Stimulated activated CD8-positive, alpha-beta memory T cell treated with anti-CD3 and anti-CD28 coated beads, Interleukin-7, amount 100 ng/mL, for 48 hours (primary cell): Measurements from ENCODE around the gene ZNF18.
"Not testable (repeated sequence)": the region's sequence is repeated elsewhere in the genome, so short reads cannot be mapped to it uniquely, and the experiment has no call there.

ENCODE experiments used
- DNase-seq, 2 donors: peaks; one replicate each; pipeline ENCODE4 v3.0.0-alpha.2; 2020; ENCODE audit warnings: low read depth in 1 of 2; ENCODE audit errors: extremely low read depth in 1 of 2

ZNF18 gene

DNA sequence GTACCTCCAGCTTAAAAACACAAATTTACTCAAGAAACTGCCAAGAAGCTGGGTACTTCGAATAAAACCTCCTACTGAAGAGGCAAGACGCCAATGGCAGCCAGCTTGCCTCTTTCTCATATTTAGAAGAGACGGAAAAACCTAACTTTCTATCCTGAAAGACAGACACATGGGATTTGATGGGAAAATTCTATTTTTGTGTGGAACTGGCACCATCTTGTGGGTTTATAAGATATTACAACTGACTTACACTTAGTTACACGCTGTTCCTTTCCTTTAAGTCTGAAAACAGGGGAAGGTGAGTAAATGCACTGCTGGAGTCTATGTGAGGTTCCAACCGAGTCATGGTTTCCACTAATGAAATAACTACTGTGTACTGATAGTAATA is 10.3 kb downstream of the ZNF18 start:
- no peak for DNase-seq

- no peak for DNase-seq
Observed at GRCh38 chr17:11986179-11986941, 10.9 kb downstream of the ZNF18 start.

GRCh38 chr17:11981862-11982261 is 15.4 kb downstream of the ZNF18 start:
- no peak for DNase-seq

DNA sequence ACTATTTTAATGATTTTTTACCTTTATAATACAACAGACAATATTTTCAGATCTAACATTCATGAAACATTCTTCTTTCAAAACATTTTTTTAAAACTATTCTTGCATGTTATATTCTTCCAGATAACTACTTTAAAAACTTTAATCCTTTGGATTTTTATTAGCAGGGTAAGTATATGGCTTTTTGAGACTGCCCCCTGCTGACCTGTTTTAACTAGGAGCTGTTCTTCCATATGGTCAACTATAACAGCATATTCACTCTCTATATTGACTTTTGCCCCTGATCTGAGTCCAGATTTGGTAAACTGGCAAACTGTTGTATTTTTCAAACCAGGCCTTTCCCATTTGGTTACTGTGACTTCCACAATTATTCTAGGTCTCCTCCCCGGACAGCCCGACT is 16.5 kb downstream of the ZNF18 start:
- DNase-seq: no peak

- no peak for DNase-seq
Observed at GRCh38 chr17:11979795-11980194, 17.5 kb downstream of the ZNF18 start.

GRCh38 chr17:11972741-11973140 is 24.5 kb downstream of the ZNF18 start:
- DNase-seq: not testable (repeated sequence)

GRCh38 chr17:11969565-11969964 is 27.7 kb downstream of the ZNF18 start:
- DNase-seq: no peak

GRCh38 chr17:11954936-11955335 is 42.3 kb downstream of the ZNF18 start:
- DNase-seq: no peak

GRCh38 chr17:11953924-11954323 is 43.4 kb downstream of the ZNF18 start:
- no peak for DNase-seq

- DNase-seq: no peak
Observed at GRCh38 chr17:11952610-11953009, 44.7 kb downstream of the ZNF18 start.

DNA sequence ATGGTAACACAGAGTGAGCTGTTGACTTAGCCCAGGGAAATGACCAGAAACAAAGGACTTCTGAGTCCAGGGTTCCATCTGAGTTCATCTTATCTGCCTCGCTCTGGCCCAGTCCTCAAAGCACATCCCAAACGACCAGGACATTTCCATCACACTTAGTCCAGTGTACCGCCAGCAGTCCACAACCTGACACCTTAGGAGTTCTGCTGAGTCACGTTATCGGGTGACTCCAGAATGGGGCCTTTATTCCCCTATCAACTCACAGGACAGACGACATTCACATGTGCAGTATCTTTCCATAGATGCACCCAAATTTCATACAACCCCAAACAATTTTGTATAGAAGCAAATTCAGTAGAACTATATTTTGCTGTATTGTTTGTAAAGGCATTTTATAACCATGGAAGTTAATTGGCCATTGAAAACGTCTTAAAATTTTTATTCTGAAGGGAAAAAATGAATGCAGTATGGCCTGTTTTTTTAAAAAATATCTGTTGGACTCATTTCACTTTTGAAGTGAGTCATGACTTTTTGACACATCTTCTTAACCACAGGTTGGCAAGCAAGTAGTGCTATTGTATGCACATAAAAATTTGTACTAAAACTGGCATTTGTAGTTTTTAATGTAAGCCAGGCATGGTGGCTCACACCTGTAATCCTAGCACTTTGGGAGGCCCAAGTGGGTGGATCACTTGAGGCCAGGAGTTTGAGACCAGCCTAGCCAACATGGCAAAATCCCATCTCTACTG is 46.3 kb downstream of the ZNF18 start:
- DNase-seq: no peak

DNA sequence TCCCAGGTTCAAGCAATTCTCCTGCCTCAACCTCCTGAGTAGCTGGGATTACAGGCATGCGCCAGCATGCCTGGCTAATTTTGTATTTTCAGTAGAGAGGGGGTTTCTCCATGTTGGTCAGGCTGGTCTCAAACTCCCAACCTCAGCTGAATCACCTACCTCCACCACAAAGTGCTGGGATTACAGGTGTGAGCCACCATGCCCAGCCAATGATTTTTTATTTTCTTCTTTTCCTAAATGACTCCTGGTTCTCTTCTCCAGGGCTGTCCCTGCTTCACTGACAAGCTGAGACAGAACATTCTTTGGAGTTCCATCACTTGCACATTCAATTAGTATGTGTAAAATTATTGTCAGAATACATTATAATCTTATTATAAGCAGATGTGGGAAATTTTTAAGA is 47.7 kb downstream of the ZNF18 start:
- not testable (repeated sequence) for DNase-seq

DNA sequence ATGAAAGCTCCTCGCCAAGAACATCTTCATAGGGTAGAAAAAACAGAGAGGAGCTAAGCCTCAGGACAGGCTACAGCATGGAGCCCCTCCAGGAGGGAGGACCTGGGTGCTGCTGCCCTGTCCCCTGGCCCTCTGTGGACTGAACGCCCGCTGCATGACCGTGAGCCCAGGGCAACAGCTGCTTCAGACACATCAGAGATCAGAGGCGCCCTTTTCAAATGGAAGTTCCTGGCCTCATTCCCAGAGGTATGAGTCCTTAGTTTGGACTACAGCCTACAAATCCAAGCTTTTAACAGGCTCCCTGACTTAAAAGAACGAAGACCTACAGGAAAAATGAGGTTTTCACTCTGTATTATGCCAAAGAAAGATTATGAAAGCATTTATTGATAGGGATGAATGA is 48.5 kb downstream of the ZNF18 start:
- DNase-seq: no peak

DNA sequence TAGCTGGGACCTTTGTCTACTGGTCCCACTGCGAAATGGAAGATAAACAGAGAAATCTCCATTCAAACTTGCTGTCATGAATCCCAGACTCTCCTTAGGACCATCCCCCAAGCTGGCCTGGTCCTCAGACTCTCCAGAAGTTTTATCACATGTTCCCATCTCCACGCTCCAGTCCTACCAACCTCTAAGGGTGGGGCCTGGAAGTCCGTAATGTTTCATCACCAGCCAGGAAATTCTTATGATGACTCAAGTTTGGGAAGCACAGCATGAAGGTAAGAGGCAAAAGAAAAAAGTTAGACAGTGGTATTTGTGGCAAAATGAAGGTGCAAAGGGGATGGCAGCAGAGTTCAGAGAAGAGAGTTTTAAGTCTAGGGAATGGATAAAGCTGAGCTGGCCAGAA is 52.7 kb downstream of the ZNF18 start:
- no peak for DNase-seq

DNA sequence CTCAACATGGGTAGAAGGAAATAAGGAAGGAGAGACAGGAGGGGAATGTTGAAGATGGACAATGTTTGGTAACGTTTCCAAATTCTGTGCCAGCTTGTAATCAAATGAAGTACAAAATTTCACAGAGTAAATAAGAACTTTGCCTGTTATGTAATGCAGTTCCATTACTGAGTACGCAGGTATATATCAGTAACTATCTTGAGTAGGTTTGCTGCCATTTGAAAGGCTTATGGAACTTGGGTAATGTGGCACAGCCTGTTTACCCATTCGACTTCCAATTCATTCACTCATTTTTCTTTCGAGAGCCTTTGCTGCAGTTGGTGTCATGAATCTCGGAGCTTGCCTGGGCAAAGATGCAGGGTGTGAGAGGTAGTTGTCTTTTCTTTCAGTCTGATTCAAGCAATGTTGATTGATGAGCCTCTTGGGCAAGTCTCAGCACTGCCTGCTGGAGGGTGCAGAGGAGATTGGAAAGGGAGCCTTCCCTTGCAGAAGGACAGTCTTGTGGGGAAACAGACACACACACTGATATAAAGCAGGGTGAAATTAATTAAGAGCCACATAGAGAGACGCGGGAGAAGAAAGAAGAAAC is 53.4 kb downstream of the ZNF18 start:
- DNase-seq: no peak

- DNase-seq: not testable (repeated sequence)
Observed at GRCh38 chr17:11943086-11943485, 54.2 kb downstream of the ZNF18 start.

- no peak for DNase-seq
Observed at GRCh38 chr17:11940904-11941303, 56.4 kb downstream of the ZNF18 start.

DNA sequence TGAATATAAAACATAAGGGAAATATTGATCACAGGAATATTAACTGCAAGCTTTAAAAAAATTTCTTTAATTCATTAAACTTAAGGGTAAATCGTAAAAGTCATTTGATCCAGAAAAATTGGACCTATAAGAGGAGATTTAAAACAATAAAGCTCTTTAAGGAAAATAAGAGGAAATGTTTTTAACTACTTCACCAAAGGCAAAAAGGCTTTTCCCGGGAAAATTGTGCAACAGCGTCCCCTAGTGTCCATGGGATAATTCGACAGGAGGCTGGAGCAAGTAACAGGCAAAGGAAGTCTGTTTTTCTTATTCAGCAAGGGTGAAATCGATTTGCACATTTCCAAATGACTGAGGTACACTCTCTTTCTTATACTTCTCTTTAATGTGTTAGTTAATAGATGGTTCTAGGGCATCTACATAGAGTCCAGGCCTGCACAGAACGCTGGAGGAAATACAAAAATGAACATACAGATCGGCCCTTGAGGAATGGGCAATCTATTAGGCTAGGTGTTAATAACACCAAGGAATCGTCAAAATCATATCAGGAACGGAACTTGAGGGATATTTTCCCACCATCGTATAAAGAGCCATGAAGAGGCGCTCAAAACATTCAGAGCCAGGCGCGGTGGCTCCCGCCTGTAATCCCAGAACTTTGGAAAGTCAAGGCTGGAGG is 61.4 kb downstream of the ZNF18 start:
- DNase-seq: peak in 1 of 2 donors; percentile 5

GRCh38 chr17:11932337-11932898 is 64.9 kb downstream of the ZNF18 start:
- DNase-seq: no peak

DNA sequence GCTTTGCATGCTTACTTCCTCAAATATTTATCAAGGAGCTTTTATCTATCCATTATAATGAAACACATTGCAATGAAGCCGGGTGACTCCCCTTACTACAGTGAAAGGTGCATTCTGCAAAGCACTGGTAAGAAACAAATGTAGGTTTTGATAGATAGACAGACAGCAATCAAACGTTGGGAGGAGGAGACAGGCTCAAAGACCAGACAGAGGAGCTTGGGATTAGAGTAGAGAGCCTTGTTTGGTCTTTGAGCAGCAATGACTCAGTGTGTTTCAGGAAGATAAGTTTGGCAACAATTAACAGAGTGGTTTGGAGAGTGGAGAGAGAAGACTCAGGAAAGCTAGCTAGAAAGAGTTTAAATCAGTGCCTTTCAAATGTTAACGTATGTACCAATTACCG is 68.8 kb downstream of the ZNF18 start:
- no peak for DNase-seq
